GM12873 (cell line): Measurements from ENCODE around the gene FARS2.

ENCODE experiments used
- CTCF ChIP-seq: IDR thresholded peaks from 2 replicates; pipeline ENCODE4 v1.5.1; 2012; ENCODE audit warnings: low read depth, mild to moderate bottlenecking, moderate library complexity, low read length, control low read depth; ENCODE audit not compliant: insufficient read depth; ENCODE audit errors: missing control alignments

Gene FARS2

GRCh38 chr6:5698318-5698717 lies 437.0 kb downstream of the FARS2 start:
- TF ChIP-seq CTCF = no peak

DNA sequence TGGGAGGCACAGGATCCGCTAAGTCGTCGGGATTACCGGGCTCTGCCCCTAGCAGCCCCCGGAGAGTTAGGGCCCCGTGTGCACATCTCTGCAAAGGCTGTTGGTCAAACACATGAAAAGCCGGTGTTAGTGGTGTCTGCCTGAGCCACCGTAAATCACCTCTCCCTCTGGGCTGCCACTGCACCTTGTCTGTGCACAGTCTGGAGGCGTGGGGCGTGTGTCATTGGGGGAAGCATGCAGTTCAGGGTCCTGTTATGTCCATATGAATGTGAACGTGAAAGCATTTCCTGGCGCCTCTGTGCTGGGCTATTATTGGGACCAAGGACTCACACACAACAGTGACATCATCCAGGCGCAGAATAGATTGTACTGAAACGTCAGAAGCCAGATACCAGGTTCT lies 439.9 kb downstream of the FARS2 start:
- no peak for TF ChIP-seq CTCF

GRCh38 chr6:5704708-5705107 lies 443.4 kb downstream of the FARS2 start:
- no peak for TF ChIP-seq CTCF

DNA sequence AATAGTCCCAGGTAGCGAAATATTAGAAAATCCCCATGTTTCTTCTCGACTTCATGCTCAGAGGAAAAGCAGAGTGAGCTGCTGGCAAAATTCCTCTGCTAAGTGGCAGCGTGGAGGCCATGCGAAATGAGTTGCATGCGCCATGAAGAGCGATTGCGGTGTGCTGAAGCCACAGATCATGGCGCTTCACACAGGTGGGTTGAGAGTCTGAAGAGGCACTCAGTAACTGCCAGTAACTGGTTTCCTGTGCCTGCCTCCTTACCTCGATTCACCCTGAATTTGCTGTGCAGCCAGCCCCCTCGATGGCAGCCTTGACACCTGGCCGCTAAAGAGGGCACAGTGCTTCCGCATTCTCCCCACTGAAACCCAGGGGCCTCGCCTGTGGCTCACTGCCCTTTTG lies 443.9 kb downstream of the FARS2 start:
- no peak for TF ChIP-seq CTCF

- no peak for TF ChIP-seq CTCF
Observed at GRCh38 chr6:5706124-5707033, 445.1 kb downstream of the FARS2 start.

DNA sequence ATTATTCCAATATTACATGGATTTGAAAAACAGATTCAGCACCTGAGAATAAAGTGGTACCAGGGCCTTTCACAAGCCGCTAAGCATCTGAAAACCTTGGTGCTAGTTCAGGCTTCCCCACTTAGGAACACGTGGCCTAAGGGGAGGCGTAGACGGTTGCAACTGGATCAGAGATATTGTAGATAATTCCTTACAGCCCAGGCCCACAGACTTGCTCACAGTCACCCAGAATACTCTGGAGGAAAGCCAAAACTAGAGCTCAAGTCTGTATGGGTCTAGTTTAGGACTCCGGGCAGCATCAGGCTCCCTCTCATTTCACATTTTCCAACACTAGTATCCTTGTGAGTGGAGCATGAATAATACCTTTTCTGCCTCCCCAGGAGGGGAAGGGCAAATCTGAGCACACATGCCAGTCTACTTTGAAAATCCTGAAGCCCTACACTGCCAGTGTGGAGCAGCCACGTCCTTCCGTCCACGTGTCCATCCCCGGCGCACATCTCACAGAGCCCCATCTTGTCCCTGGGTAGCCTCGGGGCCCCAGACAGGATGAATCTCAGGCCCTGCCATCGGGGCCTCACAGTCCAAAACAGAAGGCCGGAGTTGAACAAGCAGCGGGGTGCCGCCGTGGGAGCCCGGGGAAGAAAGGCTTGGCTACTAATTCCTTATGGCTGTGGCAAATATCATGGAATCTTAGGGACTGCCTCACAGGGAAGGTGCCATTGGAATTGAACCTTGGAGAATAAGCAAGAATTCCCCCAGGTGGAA lies 446.1 kb downstream of the FARS2 start:
- no peak for TF ChIP-seq CTCF

- no peak for TF ChIP-seq CTCF
Observed at GRCh38 chr6:5710516-5710915, 449.2 kb downstream of the FARS2 start.
